Brain microvascular endothelial cell (primary cell): Measurements from ENCODE around the gene PTCHD1.
A peak's percentile ranks its signal among the peaks of the same experiment; 100 is the strongest.

ENCODE experiments used
- DNase-seq: peaks from one replicate; pipeline ENCODE4 v3.0.0-alpha.2; 2020
- H3K27ac ChIP-seq: fragments of 250-450 bp; sonication (Bioruptor Pico); 2 replicates; pipeline ENCODE4 v1.5.1; 2020; ENCODE audit warnings: mild to moderate bottlenecking, moderate library complexity
- H3K27me3 ChIP-seq: fragments of 250-450 bp; sonication (Bioruptor Pico); replicated peaks from 2 replicates; pipeline ENCODE4 v1.5.1; 2020; ENCODE audit warnings: mild to moderate bottlenecking
- H3K36me3 ChIP-seq: fragments of 250-450 bp; sonication (Bioruptor Pico); replicated peaks from 2 replicates; pipeline ENCODE4 v1.5.1; 2020; ENCODE audit warnings: mild to moderate bottlenecking
- H3K4me3 ChIP-seq: 2 replicates; pipeline ENCODE4 v1.5.1; 2011; ENCODE audit warnings: low read depth, mild to moderate bottlenecking, control low read depth, low read length, moderate library complexity
- in situ Hi-C: cut with HindIII; loops from 2 replicates; pipeline ENCODE4 v1.10.0; 2017; ENCODE audit warnings: low sequenced_read_pairs, low pct_ligation_motif_present
- TF ChIP-seq, protein P1 (sequence below): IDR thresholded peaks from 2 replicates; pipeline ENCODE4 v1.5.1; 2011; ENCODE audit warnings: low read depth, mild to moderate bottlenecking, moderate library complexity, low read length, control low read depth, inconsistent platforms; ENCODE audit errors: missing control alignments

Gene PTCHD1

DNA sequence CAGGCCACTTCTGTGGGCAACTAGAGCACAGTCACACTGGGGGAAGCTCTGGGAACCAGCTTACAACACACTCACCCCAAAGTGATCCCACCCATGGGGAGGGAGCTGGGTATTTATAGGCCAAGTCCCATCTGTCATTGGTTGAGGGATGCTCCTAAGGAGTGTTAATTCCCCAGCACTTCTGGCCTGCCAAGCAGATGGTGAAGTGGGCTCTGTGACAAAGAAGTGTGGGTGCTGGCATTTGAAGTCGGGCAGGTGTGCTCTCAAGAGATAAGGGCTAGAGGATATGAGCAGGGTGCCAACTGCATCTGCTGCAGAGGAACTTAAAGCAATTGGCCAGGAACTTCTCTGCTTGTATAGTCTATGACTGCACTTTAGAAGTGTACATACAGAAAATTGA lies 30.9 kb downstream of the PTCHD1 start:
- Histone ChIP-seq H3K4me3 (no peak overlapping the region), H3K27ac (no peak overlapping the region), H3K36me3 (no peaks in the 10 kb centered on the region), H3K27me3 (no peaks in the 10 kb centered on the region)
- DNase-seq: no peak
- TF ChIP-seq, protein P1, sequence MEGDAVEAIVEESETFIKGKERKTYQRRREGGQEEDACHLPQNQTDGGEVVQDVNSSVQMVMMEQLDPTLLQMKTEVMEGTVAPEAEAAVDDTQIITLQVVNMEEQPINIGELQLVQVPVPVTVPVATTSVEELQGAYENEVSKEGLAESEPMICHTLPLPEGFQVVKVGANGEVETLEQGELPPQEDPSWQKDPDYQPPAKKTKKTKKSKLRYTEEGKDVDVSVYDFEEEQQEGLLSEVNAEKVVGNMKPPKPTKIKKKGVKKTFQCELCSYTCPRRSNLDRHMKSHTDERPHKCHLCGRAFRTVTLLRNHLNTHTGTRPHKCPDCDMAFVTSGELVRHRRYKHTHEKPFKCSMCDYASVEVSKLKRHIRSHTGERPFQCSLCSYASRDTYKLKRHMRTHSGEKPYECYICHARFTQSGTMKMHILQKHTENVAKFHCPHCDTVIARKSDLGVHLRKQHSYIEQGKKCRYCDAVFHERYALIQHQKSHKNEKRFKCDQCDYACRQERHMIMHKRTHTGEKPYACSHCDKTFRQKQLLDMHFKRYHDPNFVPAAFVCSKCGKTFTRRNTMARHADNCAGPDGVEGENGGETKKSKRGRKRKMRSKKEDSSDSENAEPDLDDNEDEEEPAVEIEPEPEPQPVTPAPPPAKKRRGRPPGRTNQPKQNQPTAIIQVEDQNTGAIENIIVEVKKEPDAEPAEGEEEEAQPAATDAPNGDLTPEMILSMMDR: no peak
- in situ Hi-C loops: no loop called here

- TF ChIP-seq, protein P1: no peak
- H3K27ac ChIP-seq: no peak overlapping the region
- in situ Hi-C loops: no loop called here
- no peak for DNase-seq
- no peaks in the 10 kb centered on the region for H3K27me3 ChIP-seq
- H3K36me3 ChIP-seq: no peaks in the 10 kb centered on the region
- no peak overlapping the region for H3K4me3 ChIP-seq
These were observed 32.3 kb downstream of the PTCHD1 start for GRCh38 chrX:23366914-23367313.

GRCh38 chrX:23369027-23369426 lies 34.4 kb downstream of the PTCHD1 start:
- in situ Hi-C loops: no loop called here

DNA sequence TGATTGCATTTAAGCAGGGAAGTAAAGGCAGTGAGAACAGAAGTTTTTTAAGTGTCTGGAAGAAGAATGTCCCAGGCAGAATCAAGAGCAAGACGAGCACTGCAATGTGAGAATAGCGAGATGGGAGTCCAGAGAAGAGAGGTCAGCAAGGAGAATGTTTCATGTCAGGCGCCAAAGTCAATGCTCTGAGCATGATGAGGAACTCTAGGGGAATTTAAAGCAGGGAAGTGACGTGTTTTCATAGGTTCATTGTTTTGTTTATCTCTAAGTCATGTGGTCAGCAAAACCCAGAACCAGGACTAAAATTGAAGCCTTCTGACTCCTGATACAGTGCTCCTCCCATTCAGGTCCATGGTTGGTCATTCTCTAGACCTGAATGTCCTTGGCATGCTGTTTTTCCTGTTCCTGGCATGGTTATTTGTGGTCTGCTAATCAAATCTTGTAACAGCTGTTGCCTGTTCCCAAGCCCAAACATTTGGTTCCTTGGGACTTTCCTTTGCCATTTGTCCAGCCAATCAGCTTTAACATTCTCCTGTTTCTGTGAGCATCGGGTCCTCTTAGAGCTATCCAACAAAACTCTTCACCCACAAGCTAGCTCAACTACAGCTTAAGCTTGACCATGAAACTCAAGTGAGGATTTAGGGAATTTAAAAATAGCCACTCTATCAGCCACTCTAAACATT lies 37.7 kb downstream of the PTCHD1 start:
- Histone ChIP-seq H3K27me3 (no peaks in the 10 kb centered on the region), H3K27ac (no peak overlapping the region), H3K4me3 (no peak overlapping the region), H3K36me3 (no peaks in the 10 kb centered on the region)
- peak; percentile 18 for DNase-seq
- in situ Hi-C loops: no loop called here
- TF ChIP-seq, protein P1: no peak

More at GRCh38 chrX:23369027-23369426, 34.4 kb downstream of the PTCHD1 start:
- H3K27ac ChIP-seq: no peak overlapping the region
- no peaks in the 10 kb centered on the region for H3K36me3 ChIP-seq
- DNase-seq: no peak
- no peak overlapping the region for H3K4me3 ChIP-seq
- no peaks in the 10 kb centered on the region for H3K27me3 ChIP-seq
- TF ChIP-seq, protein P1: no peak

DNA sequence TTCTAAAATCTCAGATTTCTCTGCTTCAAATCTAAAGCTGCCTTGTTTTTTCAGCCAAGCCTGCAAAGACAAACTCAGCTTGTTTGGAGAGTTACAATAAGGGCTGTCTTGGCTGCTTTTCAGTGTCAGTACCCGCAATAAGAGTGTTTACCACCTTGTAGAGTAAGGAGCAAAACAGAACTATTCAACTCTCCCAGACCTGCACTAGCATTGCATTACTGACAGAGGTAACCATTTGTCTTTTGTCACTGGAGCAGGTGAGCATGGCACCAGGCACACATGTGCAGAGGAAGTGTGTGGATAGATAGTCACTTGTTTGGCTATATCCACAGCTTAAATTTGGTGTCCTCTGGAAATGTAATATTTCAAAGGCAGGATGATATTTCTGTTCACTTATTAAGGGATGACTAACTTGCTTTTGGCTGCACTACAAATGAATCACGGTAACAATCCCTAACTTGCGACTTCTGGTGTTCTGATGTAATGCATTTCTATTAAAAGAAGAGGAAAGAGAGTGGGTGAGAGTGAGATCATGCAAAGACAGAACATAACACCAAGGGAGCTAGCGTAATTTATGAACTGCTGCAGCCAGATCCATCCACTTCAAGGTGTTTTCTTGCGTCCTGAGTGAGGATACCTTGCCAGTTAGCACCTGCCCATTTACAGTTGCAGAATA lies 38.6 kb downstream of the PTCHD1 start:
- in situ Hi-C loops: no loop called here
- no peaks in the 10 kb centered on the region for H3K27me3 ChIP-seq
- H3K36me3 ChIP-seq: no peaks in the 10 kb centered on the region
- DNase-seq: peak; percentile 62
- TF ChIP-seq, protein P1: no peak
- H3K27ac ChIP-seq: no peak overlapping the region
- H3K4me3 ChIP-seq: no peak overlapping the region
